Naive thymus-derived CD8-positive, alpha-beta T cell (primary cell): ENCODE data around the gene SUSD6. TPM values are rescaled to one million over a fixed set of nuclear protein-coding genes. Genes with fewer than 3 reads are reported as not detected.
"Not testable (repeated sequence)": the region's sequence is repeated elsewhere in the genome, so short reads cannot be mapped to it uniquely, and the experiment has no call there.

Experiments used
- ATAC-seq, 2 donors: fragments of 150-1000 bp; cut with Tn5 transposase in 1 of 2; sonication (Bioruptor Pico), chemical (Tn5 transposase) in 1 of 2; 1 replicate in 1 of 2; 2 replicates in 1 of 2; pipeline ENCODE4 v1.10.0; 2021; ENCODE audit warnings: mild to moderate bottlenecking in 2 of 2, moderate library complexity in 2 of 2
- POLR2A ChIA-PET: fragments of 350-600 bp; sonication (Branson Sonifier 250); formaldehyde crosslinking; loops from one replicate; lab custom pipeline; 2021; ENCODE audit warnings: antibody characterized with exemption; lab: Charles Lee
- DNase-seq, 10 donors: peaks; one replicate each; pipeline versions ENCODE4 v3.0.0 to v3.0.0-alpha.2; 2020 to 2022
- H3K27ac Mint-ChIP-seq, 10 donors: one replicate each; pipeline ENCODE4 v1.8.0; 2020 to 2022; ENCODE audit warnings: mild to moderate bottlenecking in 10 of 10, mixed read lengths in 10 of 10, moderate library complexity in 4 of 10, inconsistent platforms in 1 of 10
- H3K27me3 Mint-ChIP-seq, 5 donors: one replicate each; pipeline ENCODE4 v1.8.0; 2021 to 2022; ENCODE audit warnings: mixed read lengths in 5 of 5
- H3K36me3 Mint-ChIP-seq, 3 donors: one replicate each; pipeline ENCODE4 v1.8.0; 2020 to 2022; ENCODE audit warnings: mixed read lengths in 3 of 3, mild to moderate bottlenecking in 2 of 3, inconsistent platforms in 1 of 3
- H3K4me1 Mint-ChIP-seq, 4 donors: one replicate each; pipeline ENCODE4 v1.8.0; 2021 to 2022; ENCODE audit warnings: mixed read lengths in 4 of 4
- H3K4me3 Mint-ChIP-seq, 10 donors: one replicate each; pipeline ENCODE4 v1.8.0; 2020 to 2022; ENCODE audit warnings: mild to moderate bottlenecking in 10 of 10, mixed read lengths in 10 of 10, moderate library complexity in 6 of 10, inconsistent platforms in 1 of 10
- H3K9me3 Mint-ChIP-seq, 9 donors: one replicate each; pipeline ENCODE4 v1.8.0; 2020 to 2022; ENCODE audit warnings: mixed read lengths in 9 of 9, mild to moderate bottlenecking in 3 of 9, inconsistent platforms in 1 of 9, moderate library complexity in 1 of 9
- polyA plus RNA-seq, 3 donors: library from polyadenylated mRNA; unstranded; fragments of 300-500 nt; fragmentation: Illumina TruSeq; gene quantifications; one replicate each; pipeline ENCODE4 v1.2.3, GENCODE V29; 2021
- total RNA-seq, 8 experiments: library from RNA in 2 of 8; stranded (reverse) in 2 of 8; gene quantifications; one replicate each; pipeline ENCODE4 v1.2.3 and lab custom pipeline; 2021 to 2026

The SUSD6 gene
- total and polyA plus RNA-seq, 5 experiments from 2014 or later: 4.5 to 38.8 (median 6.8) TPM

- peaks cover 0 to 28% (median 2%) of the 10 kb centered on the region in 3 donors for H3K36me3 Mint-ChIP-seq
- H3K4me3 Mint-ChIP-seq: no peak overlapping the region
- ATAC-seq (no peak), DNase-seq (no peak)
- H3K9me3 Mint-ChIP-seq: no peaks in the 10 kb centered on the region
- POLR2A ChIA-PET: no interaction called here
- no peaks in the 10 kb centered on the region for H3K27me3 Mint-ChIP-seq
- H3K4me1 Mint-ChIP-seq: peaks cover 44 to 91% (median 78%) of the 10 kb centered on the region in 4 donors
- H3K27ac Mint-ChIP-seq: peak overlapping the region; percentile 5 to 67 (median 46)
Observed at GRCh38 chr14:69693801-69694729, 82.7 kb downstream of the SUSD6 start.

- Mint-ChIP-seq H3K4me1 (peaks cover 48 to 96% (median 83%) of the 10 kb centered on the region in 4 donors), H3K4me3 (peak overlapping the region in 1 of 10 donors; percentile 26), H3K9me3 (no peaks in the 10 kb centered on the region), H3K27ac (peak overlapping the region in 6 of 10 donors; percentile 15 to 79 (median 49)), H3K36me3 (peaks cover 0 to 27% (median 2%) of the 10 kb centered on the region in 3 donors), H3K27me3 (no peaks in the 10 kb centered on the region)
- DNase-seq (no peak), ATAC-seq (no peak)
- POLR2A ChIA-PET: no interaction called here
Observed at GRCh38 chr14:69694730-69695281, 83.4 kb downstream of the SUSD6 start.

DNA sequence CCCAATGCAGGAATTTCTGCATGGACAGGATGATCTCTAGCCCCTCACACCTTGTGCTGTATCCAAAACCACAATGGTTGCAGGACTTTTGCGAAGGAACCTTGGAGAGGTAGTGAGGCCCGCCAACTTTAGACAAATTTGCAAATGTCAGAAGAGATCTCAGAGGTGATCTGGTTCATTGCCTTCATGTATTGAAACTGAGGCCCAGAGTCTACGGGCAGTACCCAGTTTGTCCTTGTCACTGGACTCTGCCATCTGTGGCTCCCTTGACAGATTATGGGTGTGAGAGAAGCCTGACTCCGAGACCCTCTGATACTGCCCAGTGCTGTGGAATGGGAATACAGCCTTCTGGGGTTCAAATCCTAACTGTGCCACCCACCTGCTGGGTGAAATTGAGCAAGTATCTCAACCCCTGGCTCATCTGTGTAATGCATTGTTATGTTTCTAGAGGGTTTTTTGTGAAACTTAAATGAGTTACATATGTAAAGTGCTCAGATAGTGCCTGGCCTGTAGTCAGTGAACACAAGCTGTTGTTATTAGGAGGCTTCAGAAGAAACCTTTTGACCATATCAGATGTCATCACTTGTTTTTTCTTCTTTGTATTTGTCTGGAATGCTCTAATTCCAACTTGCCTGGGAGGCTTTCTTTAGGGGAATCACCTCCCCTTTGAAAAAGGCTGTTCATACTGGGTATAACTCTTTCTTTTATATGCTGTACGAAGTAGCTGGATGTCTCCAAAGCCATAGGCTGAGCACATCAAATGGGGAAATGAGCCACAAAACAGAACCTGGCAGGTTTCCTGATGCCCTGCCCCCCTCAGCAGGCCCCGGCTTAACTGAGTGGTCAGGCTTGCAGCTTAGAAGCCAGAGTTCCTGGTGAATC is 84.2 kb downstream of the SUSD6 start:
- DNase-seq (no peak), ATAC-seq (peak; percentile 46 to 61)
- POLR2A ChIA-PET: interaction anchor here (0.9 kb wide), 1 partner anchor 78 kb away, joined by 3 read pairs; no protein-coding TSS in a partner anchor
- Mint-ChIP-seq H3K27me3 (no peaks in the 10 kb centered on the region), H3K4me3 (peak overlapping the region in 7 of 10 donors; percentile 7 to 61 (median 25)), H3K27ac (peak overlapping the region in 9 of 10 donors; percentile 33 to 79 (median 61)), H3K9me3 (no peaks in the 10 kb centered on the region), H3K36me3 (peaks cover 0 to 21% (median 0%) of the 10 kb centered on the region in 3 donors), H3K4me1 (peaks cover 49 to 98% (median 82%) of the 10 kb centered on the region in 4 donors)

GRCh38 chr14:69696204-69696527 is 84.8 kb downstream of the SUSD6 start:
- Mint-ChIP-seq H3K36me3 (peaks cover 0 to 20% (median 0%) of the 10 kb centered on the region in 3 donors), H3K9me3 (no peaks in the 10 kb centered on the region), H3K27ac (peak overlapping the region in 7 of 10 donors; percentile 18 to 79 (median 68)), H3K4me1 (peaks cover 50 to 95% (median 82%) of the 10 kb centered on the region in 4 donors), H3K27me3 (no peaks in the 10 kb centered on the region), H3K4me3 (peak overlapping the region in 3 of 10 donors; percentile 11 to 61 (median 25))
- ATAC-seq (no peak), DNase-seq (no peak)
- POLR2A ChIA-PET: interaction anchor here (0.9 kb wide), 1 partner anchor 79 kb away, joined by 3 read pairs; no protein-coding TSS in a partner anchor

- peak in 1 of 10 donors; percentile 38 for DNase-seq
- POLR2A ChIA-PET: interaction anchor here (1.5 kb wide), 1 partner anchor 12 kb away, joined by 3 read pairs; no protein-coding TSS in a partner anchor
- Mint-ChIP-seq H3K4me1 (peaks cover 48 to 97% (median 85%) of the 10 kb centered on the region in 4 donors), H3K27me3 (no peaks in the 10 kb centered on the region), H3K9me3 (no peaks in the 10 kb centered on the region), H3K27ac (peak overlapping the region in 8 of 10 donors; percentile 20 to 79 (median 52)), H3K36me3 (peaks cover 0 to 15% (median 0%) of the 10 kb centered on the region in 3 donors), H3K4me3 (peak overlapping the region in 4 of 10 donors; percentile 2 to 55 (median 48))
- peak in 1 of 2 donors; percentile 47 for ATAC-seq
Observed at GRCh38 chr14:69696633-69697557, 85.5 kb downstream of the SUSD6 start.

- peaks cover 0 to 20% (median 0%) of the 10 kb centered on the region in 3 donors for H3K36me3 Mint-ChIP-seq
- H3K9me3 Mint-ChIP-seq: no peaks in the 10 kb centered on the region
- peaks cover 51 to 97% (median 86%) of the 10 kb centered on the region in 4 donors for H3K4me1 Mint-ChIP-seq
- POLR2A ChIA-PET: interaction anchor here (1.5 kb wide), 1 partner anchor 10 kb away, joined by 3 read pairs; no protein-coding TSS in a partner anchor
- no peaks in the 10 kb centered on the region for H3K27me3 Mint-ChIP-seq
- ATAC-seq (no peak), DNase-seq (no peak)
- no peak overlapping the region for H3K4me3 Mint-ChIP-seq
- H3K27ac Mint-ChIP-seq: peak overlapping the region in 6 of 10 donors; percentile 3 to 79 (median 49)
Observed at GRCh38 chr14:69698572-69698971, 87.2 kb downstream of the SUSD6 start.

- Mint-ChIP-seq H3K4me1 (peaks cover 50 to 96% (median 86%) of the 10 kb centered on the region in 4 donors), H3K36me3 (peaks cover 0 to 24% (median 3%) of the 10 kb centered on the region in 3 donors), H3K27ac (peak overlapping the region in 2 of 10 donors; percentile 78 to 79), H3K4me3 (peak overlapping the region in 1 of 10 donors; percentile 15)
- DNase-seq, POLR2A ChIA-PET, H3K9me3 Mint-ChIP-seq, ATAC-seq, H3K27me3 Mint-ChIP-seq: not testable (repeated sequence)
Observed at GRCh38 chr14:69699243-69699642, 87.8 kb downstream of the SUSD6 start.

- H3K9me3 Mint-ChIP-seq: no peaks in the 10 kb centered on the region
- H3K27me3 Mint-ChIP-seq: no peaks in the 10 kb centered on the region
- peak overlapping the region in 1 of 10 donors; percentile 15 for H3K4me3 Mint-ChIP-seq
- ATAC-seq (no peak), DNase-seq (no peak)
- H3K27ac Mint-ChIP-seq: peak overlapping the region in 2 of 10 donors; percentile 4 to 41
- POLR2A ChIA-PET: no interaction called here
- H3K4me1 Mint-ChIP-seq: peaks cover 47 to 90% (median 82%) of the 10 kb centered on the region in 4 donors
- H3K36me3 Mint-ChIP-seq: peaks cover 0 to 29% (median 3%) of the 10 kb centered on the region in 3 donors
Observed at GRCh38 chr14:69699748-69700303, 88.4 kb downstream of the SUSD6 start.

DNA sequence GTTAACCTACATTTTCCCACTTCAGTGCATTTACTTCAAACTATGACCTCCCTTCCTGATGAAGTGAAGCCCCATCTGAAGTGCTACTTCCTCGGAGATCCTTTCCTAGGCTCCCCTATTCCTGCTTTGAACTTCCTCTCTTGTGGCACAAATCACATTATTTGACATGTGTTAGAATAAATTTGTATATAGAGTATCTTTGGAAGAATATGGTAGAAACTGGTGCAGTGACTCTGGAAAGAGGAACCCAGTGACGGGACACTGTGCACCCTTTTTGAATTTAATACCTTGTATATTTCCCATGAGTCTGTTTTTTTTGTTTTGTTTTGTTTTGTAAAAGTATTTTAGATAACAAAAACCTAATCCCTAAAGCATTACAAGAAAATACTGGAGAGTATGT is 89.2 kb downstream of the SUSD6 start:
- Mint-ChIP-seq H3K9me3 (no peaks in the 10 kb centered on the region), H3K36me3 (peaks cover 0 to 37% (median 3%) of the 10 kb centered on the region in 3 donors), H3K27ac (peak overlapping the region in 5 of 10 donors; percentile 4 to 24 (median 7)), H3K27me3 (no peaks in the 10 kb centered on the region), H3K4me1 (peaks cover 43 to 83% (median 75%) of the 10 kb centered on the region in 4 donors), H3K4me3 (no peak overlapping the region)
- POLR2A ChIA-PET: no interaction called here
- DNase-seq (no peak), ATAC-seq (no peak)

GRCh38 chr14:69701291-69701690 is 89.9 kb downstream of the SUSD6 start:
- POLR2A ChIA-PET: no interaction called here
- Mint-ChIP-seq H3K4me1 (peaks cover 38 to 79% (median 70%) of the 10 kb centered on the region in 4 donors), H3K9me3 (no peaks in the 10 kb centered on the region), H3K27me3 (no peaks in the 10 kb centered on the region), H3K36me3 (peaks cover 0 to 44% (median 3%) of the 10 kb centered on the region in 3 donors), H3K27ac (peak overlapping the region in 2 of 10 donors; percentile 4 to 17), H3K4me3 (no peak overlapping the region)
- DNase-seq (no peak), ATAC-seq (no peak)

DNA sequence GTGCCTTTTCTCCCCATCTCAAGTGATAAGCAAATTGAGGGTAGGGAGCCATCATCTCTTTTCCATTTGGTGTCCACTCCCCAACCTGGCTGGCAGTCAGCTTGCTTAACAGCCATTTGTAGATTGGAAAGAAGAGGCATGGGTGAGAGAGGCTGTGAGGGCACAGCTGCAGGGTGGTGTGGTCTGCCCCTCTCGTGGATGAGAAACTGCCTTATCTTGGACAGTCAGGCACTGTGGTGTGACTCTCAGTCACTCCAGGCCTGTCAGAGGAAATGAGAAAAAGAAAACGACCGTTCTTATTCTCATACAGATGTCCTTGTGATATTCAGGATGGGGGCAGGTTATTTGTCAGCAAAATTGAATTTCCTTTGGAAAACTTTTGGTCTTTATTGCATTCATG is 90.5 kb downstream of the SUSD6 start:
- no peak for ATAC-seq
- Mint-ChIP-seq H3K9me3 (no peaks in the 10 kb centered on the region), H3K36me3 (peaks cover 0 to 50% (median 3%) of the 10 kb centered on the region in 3 donors), H3K4me1 (peaks cover 35 to 77% (median 64%) of the 10 kb centered on the region in 4 donors), H3K27me3 (no peaks in the 10 kb centered on the region), H3K4me3 (no peak overlapping the region), H3K27ac (peak overlapping the region in 3 of 10 donors; percentile 8 to 24 (median 11))
- POLR2A ChIA-PET: no interaction called here
- DNase-seq: no peak
